Breast epithelium (tissue), 4 donors: ENCODE results near the gene TXNRD1. TPM values are rescaled to one million over a fixed set of nuclear protein-coding genes. Genes with fewer than 3 reads are reported as not detected.

Source experiments
- DNase-seq, 2 donors: peaks; one replicate each; pipeline ENCODE4 v3.0.0-alpha.2; 2019; ENCODE audit warnings: low spot score in 2 of 2
- H3K27ac ChIP-seq, 2 donors: fragments of 200-600 bp; sonication (generic) in 1 of 2; one replicate each; pipeline ENCODE4 v1.5.1; 2016 to 2019; ENCODE audit warnings: mild to moderate bottlenecking in 1 of 2
- H3K27me3 ChIP-seq, 2 donors: fragments of 200-600 bp; sonication (generic) in 1 of 2; one replicate each; pipeline versions ENCODE4 v1.5.1 to v1.6.0; 2017 to 2019; ENCODE audit warnings: control low read depth in 1 of 2, mild to moderate bottlenecking in 1 of 2
- H3K36me3 ChIP-seq: fragments of 200-600 bp; one replicate; pipeline ENCODE4 v1.5.1; 2019
- H3K4me1 ChIP-seq, 2 donors: fragments of 200-600 bp; sonication (generic); one replicate each; pipeline ENCODE4 v1.5.1; 2016 to 2019; ENCODE audit warnings: control low read depth in 1 of 2
- H3K4me3 ChIP-seq, 3 donors: fragments of 200-600 bp; sonication (generic); 1 replicate in 2 of 3; 2 replicates in 1 of 3; pipeline ENCODE4 v1.5.1; 2016 to 2019; ENCODE audit warnings: mild to moderate bottlenecking in 3 of 3, moderate library complexity in 2 of 3
- H3K9me3 ChIP-seq, 2 donors: fragments of 200-600 bp; sonication (generic) in 1 of 2; one replicate each; pipeline ENCODE4 v1.5.1; 2016 to 2019; ENCODE audit warnings: control low read depth in 1 of 2
- CTCF ChIP-seq, 3 donors: fragments of 450-650 bp; IDR thresholded peaks; one replicate each; pipeline ENCODE4 v1.5.1; 2016 to 2017; ENCODE audit warnings: antibody characterized with exemption in 3 of 3, mild to moderate bottlenecking in 3 of 3, moderate library complexity in 3 of 3
- POLR2A ChIP-seq: fragments of 450-650 bp; IDR thresholded peaks from one replicate; pipeline ENCODE4 v1.6.1; 2016; ENCODE audit warnings: antibody characterized with exemption, mild to moderate bottlenecking, moderate library complexity
- POLR2AphosphoS5 ChIP-seq, 3 donors: sonication (generic); formaldehyde crosslinking; IDR thresholded peaks; one replicate each; pipeline ENCODE4 v1.6.1; 2017; ENCODE audit warnings: antibody characterized with exemption in 3 of 3
- intact Hi-C: fragments of 100-400 bp; cut with DNase I; formaldehyde crosslinking; loops from one replicate; pipeline ENCODE4 v1.15.1; 2023; ENCODE audit warnings: low total_unique reads
- total RNA-seq, 3 donors: library from RNA; depleted of rRNA; stranded (reverse); fragments of >200 nt; gene quantifications; one replicate each; pipeline ENCODE4 v1.1.0, GENCODE V29; 2016

Gene TXNRD1
- total RNA-seq, 3 donors from 2014 or later = 60.2 to 137 (median 103) TPM

GRCh38 chr12:104340925-104341611, 125.5 kb downstream of the TXNRD1 start:
- Histone ChIP-seq H3K36me3 (no peaks in the 10 kb centered on the region), H3K4me3 (no peak overlapping the region), H3K4me1 (no peaks in the 10 kb centered on the region), H3K27me3 (no peaks in the 10 kb centered on the region), H3K27ac (no peak overlapping the region), H3K9me3 (no peaks in the 10 kb centered on the region)
- no peak for DNase-seq
- no peak for TF ChIP-seq CTCF (IDR thresholded peaks at IDR 0.05)
- no peak for TF ChIP-seq POLR2AphosphoS5 (IDR thresholded peaks at IDR 0.05)
- no peak for TF ChIP-seq POLR2A
- intact Hi-C loops = no loop called here

- intact Hi-C loops = no loop called here
- H3K36me3 ChIP-seq = no peaks in the 10 kb centered on the region
- no peaks in the 10 kb centered on the region for H3K9me3 ChIP-seq
- no peak for DNase-seq
- TF ChIP-seq POLR2AphosphoS5 (IDR thresholded peaks at IDR 0.05) = no peak
- TF ChIP-seq POLR2A = no peak
- no peak for TF ChIP-seq CTCF (IDR thresholded peaks at IDR 0.05)
- no peak overlapping the region for H3K27ac ChIP-seq
- no peaks in the 10 kb centered on the region for H3K27me3 ChIP-seq
- H3K4me1 ChIP-seq = no peaks in the 10 kb centered on the region
- no peak overlapping the region for H3K4me3 ChIP-seq
These were observed 126.6 kb downstream of the TXNRD1 start for GRCh38 chr12:104342147-104342546.

GRCh38 chr12:104342635-104343249, 127.2 kb downstream of the TXNRD1 start:
- DNase-seq = no peak
- no peaks in the 10 kb centered on the region for H3K36me3 ChIP-seq
- no peaks in the 10 kb centered on the region for H3K4me1 ChIP-seq
- intact Hi-C loops = no loop called here
- no peaks in the 10 kb centered on the region for H3K9me3 ChIP-seq
- H3K4me3 ChIP-seq = no peak overlapping the region
- H3K27me3 ChIP-seq = no peaks in the 10 kb centered on the region
- TF ChIP-seq CTCF (IDR thresholded peaks at IDR 0.05) = no peak
- TF ChIP-seq POLR2A = no peak
- no peak for TF ChIP-seq POLR2AphosphoS5 (IDR thresholded peaks at IDR 0.05)
- H3K27ac ChIP-seq = no peak overlapping the region

- intact Hi-C loops = no loop called here
- Histone ChIP-seq H3K27me3 (no peaks in the 10 kb centered on the region), H3K27ac (no peak overlapping the region), H3K4me1 (no peaks in the 10 kb centered on the region), H3K36me3 (no peaks in the 10 kb centered on the region), H3K9me3 (no peaks in the 10 kb centered on the region), H3K4me3 (no peak overlapping the region)
- no peak for DNase-seq
- TF ChIP-seq CTCF (IDR thresholded peaks at IDR 0.05) (no peak), POLR2A (no peak), POLR2AphosphoS5 (IDR thresholded peaks at IDR 0.05) (no peak)
These were observed 129.1 kb downstream of the TXNRD1 start for GRCh38 chr12:104344682-104345081.

- no peak for TF ChIP-seq POLR2A
- no peak for TF ChIP-seq POLR2AphosphoS5 (IDR thresholded peaks at IDR 0.05)
- no peak for TF ChIP-seq CTCF (IDR thresholded peaks at IDR 0.05)
- Histone ChIP-seq H3K36me3 (no peaks in the 10 kb centered on the region), H3K27ac (no peak overlapping the region), H3K4me1 (no peaks in the 10 kb centered on the region), H3K4me3 (no peak overlapping the region), H3K9me3 (no peaks in the 10 kb centered on the region), H3K27me3 (no peaks in the 10 kb centered on the region)
- intact Hi-C loops = no loop called here
- no peak for DNase-seq
These were observed 129.9 kb downstream of the TXNRD1 start for GRCh38 chr12:104345234-104346066.
